ENCODE results near the gene AMY2A. TPM values are rescaled to one million over a fixed set of nuclear protein-coding genes. Genes with fewer than 3 reads are reported as not detected.
"Not testable (repeated sequence)": the region's sequence is repeated elsewhere in the genome, so short reads cannot be mapped to it uniquely, and the experiment has no call there.

The AMY2A gene
- total RNA-seq (2014; rRNA removed; shearing (Covaris generic)) (not detected in 2 replicates), total RNA-seq (2022) (not detected in 2 replicates), Bru-seq, nascent RNA (not detected), BruChase-seq, experiment 1, labeled RNA remaining after a 6-hour chase (not detected), BruChase-seq, experiment 2, labeled RNA remaining after a 2-hour chase (not detected)
- long read RNA-seq: 0 reads

- H3K36me3 ChIP-seq (ENCODE audit: insufficient read depth, low read length); BruUV-seq (replicated peaks); POLR2A ChIA-PET; DNase-seq (ENCODE audit: low spot score); H3K9me2 ChIP-seq (ENCODE audit: insufficient read depth, low read length); H3K79me2 ChIP-seq (ENCODE audit: insufficient read depth, low read depth, low read length); H3K4me3 ChIP-seq (ENCODE audit: low read depth, low read length, poor library complexity, severe bottlenecking); intact Hi-C loops (cut with micrococcal nuclease; ENCODE audit: unreplicated experiment); H3K4me1 ChIP-seq (ENCODE audit: insufficient read depth, low read length, poor library complexity, severe bottlenecking); H2AFZ ChIP-seq (ENCODE audit: low read length); CTCF ChIA-PET (ENCODE audit: unreplicated experiment); H3K4me2 ChIP-seq (ENCODE audit: low read length); H3K9me3 ChIP-seq (ENCODE audit: low read length); H3K27ac ChIP-seq (ENCODE audit: low read depth, low read length, poor library complexity, severe bottlenecking); H4K20me1 ChIP-seq (ENCODE audit: insufficient read depth, low read length): not testable (repeated sequence)
Observed at GRCh38 chr1:103616994-103617477, at the start of gene AMY2A. Gene AMY2A (plus strand): TSS chr1:103617427. CDS start chr1:103617441, 14 bp downstream.

- no peak for DNase-seq (ENCODE audit: low spot score)
- H2AFZ ChIP-seq (ENCODE audit: low read length): no peak overlapping the region
- POLR2A ChIA-PET: no interaction called here
- no peak overlapping the region for H3K27ac ChIP-seq (ENCODE audit: low read depth, low read length, poor library complexity, severe bottlenecking)
- H3K4me2 ChIP-seq (ENCODE audit: low read length): no peak overlapping the region
- H3K9me3 ChIP-seq (ENCODE audit: low read length): no peaks in the 10 kb centered on the region
- no TSS peak for BruUV-seq (replicated peaks)
- no peaks in the 10 kb centered on the region for H3K79me2 ChIP-seq (ENCODE audit: insufficient read depth, low read depth, low read length)
- no peaks in the 10 kb centered on the region for H3K36me3 ChIP-seq (ENCODE audit: insufficient read depth, low read length)
- no peaks in the 10 kb centered on the region for H4K20me1 ChIP-seq (ENCODE audit: insufficient read depth, low read length)
- intact Hi-C loops (cut with micrococcal nuclease; ENCODE audit: unreplicated experiment): no loop called here
- CTCF ChIA-PET (ENCODE audit: unreplicated experiment): no interaction called here
- TF ChIP-seq EZH2phosphoT487 (IDR thresholded peaks at IDR 0.05; ENCODE audit: borderline replicate concordance, low read depth, low read length): no peak
- TF ChIP-seq CTCF (conservative IDR thresholded peaks at IDR 0.05; ENCODE audit: low read length): no peak
- H3K4me3 ChIP-seq (ENCODE audit: low read depth, low read length, poor library complexity, severe bottlenecking): no peak overlapping the region
- H3K4me1 ChIP-seq (ENCODE audit: insufficient read depth, low read length, poor library complexity, severe bottlenecking): no peaks in the 10 kb centered on the region
- no peaks in the 10 kb centered on the region for H3K9me2 ChIP-seq (ENCODE audit: insufficient read depth, low read length)
Observed at GRCh38 chr1:103569493-103569892, 47.7 kb upstream of the AMY2A start.

GRCh38 chr1:103571289-103571688 is 45.9 kb upstream of the AMY2A start, which contains the start of gene AMY2B:
Gene AMY2B (plus strand): TSS chr1:103571589. CDS start chr1:103571603, 14 bp downstream.
- H3K9me2 ChIP-seq (ENCODE audit: insufficient read depth, low read length); DNase-seq (ENCODE audit: low spot score); H3K36me3 ChIP-seq (ENCODE audit: insufficient read depth, low read length); H2AFZ ChIP-seq (ENCODE audit: low read length); H3K4me2 ChIP-seq (ENCODE audit: low read length); H3K79me2 ChIP-seq (ENCODE audit: insufficient read depth, low read depth, low read length); H3K4me3 ChIP-seq (ENCODE audit: low read depth, low read length, poor library complexity, severe bottlenecking); H3K9me3 ChIP-seq (ENCODE audit: low read length); CTCF ChIA-PET (ENCODE audit: unreplicated experiment); POLR2A ChIA-PET; BruUV-seq (replicated peaks); intact Hi-C loops (cut with micrococcal nuclease; ENCODE audit: unreplicated experiment); H3K27ac ChIP-seq (ENCODE audit: low read depth, low read length, poor library complexity, severe bottlenecking); H3K4me1 ChIP-seq (ENCODE audit: insufficient read depth, low read length, poor library complexity, severe bottlenecking); H4K20me1 ChIP-seq (ENCODE audit: insufficient read depth, low read length): not testable (repeated sequence)

GRCh38 chr1:103576065-103576464 is 41.2 kb upstream of the AMY2A start:
- Histone ChIP-seq H3K27ac (ENCODE audit: low read depth, low read length, poor library complexity, severe bottlenecking) (no peak overlapping the region), H3K4me2 (ENCODE audit: low read length) (no peak overlapping the region), H3K4me3 (ENCODE audit: low read depth, low read length, poor library complexity, severe bottlenecking) (no peak overlapping the region), H3K9me2 (ENCODE audit: insufficient read depth, low read length) (no peaks in the 10 kb centered on the region), H3K9me3 (ENCODE audit: low read length) (no peaks in the 10 kb centered on the region), H4K20me1 (ENCODE audit: insufficient read depth, low read length) (no peaks in the 10 kb centered on the region), H3K79me2 (ENCODE audit: insufficient read depth, low read depth, low read length) (no peaks in the 10 kb centered on the region), H3K36me3 (ENCODE audit: insufficient read depth, low read length) (no peaks in the 10 kb centered on the region), H3K4me1 (ENCODE audit: insufficient read depth, low read length, poor library complexity, severe bottlenecking) (no peaks in the 10 kb centered on the region), H2AFZ (ENCODE audit: low read length) (no peak overlapping the region)
- no peak for TF ChIP-seq EZH2phosphoT487 (IDR thresholded peaks at IDR 0.05; ENCODE audit: borderline replicate concordance, low read depth, low read length)
- TF ChIP-seq CTCF (conservative IDR thresholded peaks at IDR 0.05; ENCODE audit: low read length): no peak
- intact Hi-C loops (cut with micrococcal nuclease; ENCODE audit: unreplicated experiment): no loop called here
- ChIA-PET POLR2A (interaction anchor here (0.6 to 0.7 kb wide), 2 partner anchors 25 to 182 kb away, joined by 3 read pairs; no protein-coding TSS in a partner anchor), CTCF (ENCODE audit: unreplicated experiment) (no interaction called here)
- DNase-seq (ENCODE audit: low spot score): no peak
- no TSS peak for BruUV-seq (replicated peaks)

GRCh38 chr1:103576784-103577183 is 40.4 kb upstream of the AMY2A start:
- not testable (repeated sequence) for H3K36me3 ChIP-seq (ENCODE audit: insufficient read depth, low read length)

More at GRCh38 chr1:103576784-103577183, 40.4 kb upstream of the AMY2A start:
- H4K20me1 ChIP-seq (ENCODE audit: insufficient read depth, low read length); H3K9me2 ChIP-seq (ENCODE audit: insufficient read depth, low read length); H3K4me2 ChIP-seq (ENCODE audit: low read length); BruUV-seq (replicated peaks); H3K79me2 ChIP-seq (ENCODE audit: insufficient read depth, low read depth, low read length); H3K9me3 ChIP-seq (ENCODE audit: low read length); DNase-seq (ENCODE audit: low spot score); H2AFZ ChIP-seq (ENCODE audit: low read length); intact Hi-C loops (cut with micrococcal nuclease; ENCODE audit: unreplicated experiment); POLR2A ChIA-PET; H3K4me1 ChIP-seq (ENCODE audit: insufficient read depth, low read length, poor library complexity, severe bottlenecking); H3K27ac ChIP-seq (ENCODE audit: low read depth, low read length, poor library complexity, severe bottlenecking); H3K4me3 ChIP-seq (ENCODE audit: low read depth, low read length, poor library complexity, severe bottlenecking); CTCF ChIA-PET (ENCODE audit: unreplicated experiment): not testable (repeated sequence)

Measured in OCI-LY7 (cell line).